ENCODE data around the gene AMT. TPM values are rescaled to one million over a fixed set of nuclear protein-coding genes. Genes with fewer than 3 reads are reported as not detected.
"Not testable (repeated sequence)": the region's sequence is repeated elsewhere in the genome, so short reads cannot be mapped to it uniquely, and the experiment has no call there.

Gene AMT
- total RNA-seq, 2 donors from 2014 or later, result 10.9 to 27.7 TPM

DNA sequence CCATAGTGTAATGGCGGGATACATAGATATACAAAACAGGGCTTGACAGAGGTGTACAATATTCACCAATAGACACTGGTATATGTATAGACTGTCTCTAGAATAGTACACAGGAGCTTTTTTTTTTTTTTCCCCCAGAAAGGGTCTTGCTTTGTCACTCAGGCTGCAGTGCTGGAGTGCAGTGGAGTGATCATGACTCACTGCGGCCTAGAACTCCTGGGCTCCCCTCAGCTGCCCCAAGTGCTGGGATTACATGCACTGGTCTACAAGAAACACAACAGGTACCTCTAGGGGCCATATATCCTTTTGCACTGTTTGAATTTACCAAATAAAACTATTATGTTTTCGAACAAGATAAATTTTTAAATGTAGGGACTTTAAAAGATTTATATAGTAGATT is 22.8 kb downstream of the AMT start:
- ATAC-seq (no peak), DNase-seq (no peak)
- H3K27me3 ChIP-seq, result no peaks in the 10 kb centered on the region
- no peak overlapping the region for H3K4me3 ChIP-seq
- H3K4me1 ChIP-seq, result peaks cover 10% of the 10 kb centered on the region
- TF ChIP-seq CTCF (IDR thresholded peaks at IDR 0.05) (no peak), POLR2A (IDR thresholded peaks at IDR 0.05) (no peak)
- H3K27ac ChIP-seq, result no peak overlapping the region
- H3K36me3 ChIP-seq (replicated peaks in 1 of 2; ENCODE audit: insufficient read depth in 1 of 2, low read depth in 2 of 2), result peaks cover 0 to 3% of the 10 kb centered on the region in 2 donors
- H3K9me3 ChIP-seq, result no peaks in the 10 kb centered on the region
- intact Hi-C loops (cut with DNase I), result no loop called here
- 93 to 98% methylated on average over 3 of the region's 3 CpGs for WGBS, 2 donors

- DNase-seq (no peak), ATAC-seq (peak; percentile 18)
- no peak overlapping the region for H3K4me3 ChIP-seq
- peaks cover 10% of the 10 kb centered on the region for H3K4me1 ChIP-seq
- peaks cover 0 to 3% of the 10 kb centered on the region in 2 donors for H3K36me3 ChIP-seq (replicated peaks in 1 of 2; ENCODE audit: insufficient read depth in 1 of 2, low read depth in 2 of 2)
- 61 to 76% methylated on average over 4 of the region's 4 CpGs for WGBS, 2 donors
- TF ChIP-seq CTCF (IDR thresholded peaks at IDR 0.05), result no peak
- no peak for TF ChIP-seq POLR2A (IDR thresholded peaks at IDR 0.05)
- intact Hi-C loops (cut with DNase I), result no loop called here
- H3K9me3 ChIP-seq, result no peaks in the 10 kb centered on the region
- no peak overlapping the region for H3K27ac ChIP-seq
- no peaks in the 10 kb centered on the region for H3K27me3 ChIP-seq
Observed at GRCh38 chr3:49397470-49397869, 24.8 kb downstream of the AMT start.

DNA sequence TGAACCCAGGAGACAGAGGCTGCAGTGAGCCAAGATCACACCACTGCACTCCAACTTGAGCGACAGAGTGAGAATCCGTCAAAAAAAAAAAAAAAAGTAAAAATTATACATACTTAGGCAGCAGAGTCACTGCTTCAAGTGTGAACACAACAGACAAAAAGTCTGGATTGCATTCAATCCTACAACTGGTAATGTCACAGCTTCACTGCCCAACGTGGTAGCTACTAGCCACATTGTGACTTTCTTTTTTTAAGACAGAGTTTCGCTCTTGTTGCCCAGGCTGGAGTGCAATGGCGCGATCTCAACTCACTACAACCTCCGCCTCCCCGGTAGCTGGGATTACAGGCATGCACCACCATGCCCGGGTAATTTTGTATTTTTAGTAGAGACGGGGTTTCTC is 31.0 kb downstream of the AMT start:
- H3K4me3 ChIP-seq; H3K4me1 ChIP-seq; H3K27ac ChIP-seq; DNase-seq; H3K9me3 ChIP-seq; H3K27me3 ChIP-seq; H3K36me3 ChIP-seq (replicated peaks in 1 of 2; ENCODE audit: insufficient read depth in 1 of 2, low read depth in 2 of 2); ATAC-seq; intact Hi-C loops (cut with DNase I): not testable (repeated sequence)
- WGBS, 2 donors, result 87 to 91% methylated on average over 10 of the region's 10 CpGs

DNA sequence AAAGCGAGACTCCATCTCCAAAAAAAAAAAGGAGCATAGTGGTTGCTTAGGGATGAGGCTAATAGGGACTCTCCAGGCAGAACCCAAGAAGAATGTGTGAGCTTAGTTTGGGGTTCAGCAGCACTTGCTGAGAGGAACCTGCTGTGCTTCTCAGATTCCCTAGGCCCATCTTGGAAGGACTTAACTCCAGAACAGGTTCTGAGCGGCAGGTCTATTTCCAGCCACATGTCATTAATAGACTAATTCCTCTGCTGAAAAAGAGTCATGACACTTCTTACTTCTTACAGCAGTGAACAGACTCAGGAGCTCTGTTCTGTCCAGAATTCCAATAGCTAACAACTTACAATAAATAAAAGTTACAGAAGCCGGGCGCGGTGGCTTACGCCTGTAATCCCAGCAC is 33.0 kb downstream of the AMT start:
- Histone ChIP-seq H3K36me3 (replicated peaks in 1 of 2; ENCODE audit: insufficient read depth in 1 of 2, low read depth in 2 of 2) (no peaks in the 10 kb centered on the region), H3K4me3 (no peak overlapping the region), H3K27ac (no peak overlapping the region), H3K9me3 (no peaks in the 10 kb centered on the region), H3K4me1 (peaks cover 5% of the 10 kb centered on the region), H3K27me3 (no peaks in the 10 kb centered on the region)
- ATAC-seq, result no peak
- 91 to 98% methylated on average over 6 of the region's 6 CpGs for WGBS, 2 donors
- no peak for TF ChIP-seq CTCF (IDR thresholded peaks at IDR 0.05)
- TF ChIP-seq POLR2A (IDR thresholded peaks at IDR 0.05), result no peak
- DNase-seq, result no peak
- intact Hi-C loops (cut with DNase I), result no loop called here

DNA sequence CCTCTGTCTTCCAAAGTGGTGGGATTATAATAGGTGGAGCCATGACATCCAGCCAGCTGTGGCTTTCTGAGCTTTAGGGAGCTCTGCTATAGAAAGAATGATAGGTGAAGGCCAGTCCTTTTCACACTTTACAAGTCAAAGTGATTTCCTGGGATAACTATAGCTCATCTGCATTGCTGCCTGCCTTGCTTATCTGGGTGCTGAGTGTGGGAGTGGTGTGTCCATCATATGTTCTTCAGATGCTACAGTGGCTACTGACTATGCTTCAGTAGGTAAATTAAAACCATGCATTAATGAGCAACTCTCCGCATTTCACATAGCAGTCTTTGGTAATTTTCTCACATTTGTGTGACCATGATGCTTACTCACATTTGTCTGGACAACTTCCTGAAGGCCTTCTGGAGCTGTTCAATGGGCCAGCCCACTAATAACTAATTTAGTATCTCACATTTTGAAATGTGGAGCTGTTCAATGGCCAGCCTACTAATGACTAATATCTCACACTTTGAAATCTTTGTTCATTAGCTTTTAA is 33.9 kb downstream of the AMT start:
- WGBS, 2 donors, result 84 to 100% methylated on average over 1 of the region's 1 CpG
- Histone ChIP-seq H3K4me3 (no peak overlapping the region), H3K9me3 (no peaks in the 10 kb centered on the region), H3K36me3 (replicated peaks in 1 of 2; ENCODE audit: insufficient read depth in 1 of 2, low read depth in 2 of 2) (no peaks in the 10 kb centered on the region), H3K27me3 (no peaks in the 10 kb centered on the region), H3K4me1 (peaks cover 9% of the 10 kb centered on the region), H3K27ac (no peak overlapping the region)
- TF ChIP-seq POLR2A (IDR thresholded peaks at IDR 0.05), result no peak
- TF ChIP-seq CTCF (IDR thresholded peaks at IDR 0.05), result no peak
- ATAC-seq, result no peak
- no peak for DNase-seq
- intact Hi-C loops (cut with DNase I), result no loop called here
